Kidney (tissue), 14 donors: ENCODE data around the gene GRPEL1. TPM values are rescaled to one million over a fixed set of nuclear protein-coding genes. Genes with fewer than 3 reads are reported as not detected.

Experiments used
- DNase-seq, 5 donors: peaks; one replicate each; pipeline ENCODE4 v3.0.0-alpha.2; 2013 to 2020
- FAIRE-seq: peaks from 2 replicates; lab custom pipeline; 2012; peaks lifted over from hg19 to GRCh38; lab: Jason Lieb, UNC
- H3K27ac ChIP-seq, 2 donors: one replicate each; pipeline ENCODE4 v1.7.0; 2013; ENCODE audit warnings: low read depth in 2 of 2, low read length in 2 of 2, inconsistent platforms in 1 of 2
- H3K27me3 ChIP-seq: one replicate; pipeline ENCODE4 v1.7.1; 2013; ENCODE audit warnings: low read length, inconsistent platforms; ENCODE audit not compliant: control insufficient read depth, insufficient read depth
- H3K36me3 ChIP-seq, 3 donors: one replicate each; pipeline versions ENCODE4 v1.7.0 to v1.7.1; 2013; ENCODE audit warnings: low read length in 3 of 3, control low read depth in 1 of 3, inconsistent platforms in 1 of 3; ENCODE audit not compliant: insufficient read depth in 3 of 3, control insufficient read depth in 2 of 3
- H3K4me1 ChIP-seq, 3 donors: one replicate each; pipeline versions ENCODE4 v1.7.0 to v1.7.1; 2013; ENCODE audit warnings: low read length in 3 of 3, inconsistent platforms in 1 of 3, low read depth in 1 of 3; ENCODE audit not compliant: control insufficient read depth in 2 of 3, insufficient read depth in 2 of 3
- H3K4me3 ChIP-seq, 3 donors: one replicate each; pipeline versions ENCODE4 v1.7.0 to v1.8.1; 2013; ENCODE audit warnings: low read length in 3 of 3, control low read depth in 1 of 3, inconsistent platforms in 1 of 3
- H3K9ac ChIP-seq, 3 donors: one replicate each; pipeline versions ENCODE4 v1.7.0 to v1.7.1; 2013; ENCODE audit warnings: low read length in 3 of 3, control low read depth in 1 of 3, inconsistent platforms in 1 of 3
- H3K9me3 ChIP-seq, 3 donors: one replicate each; pipeline versions ENCODE4 v1.7.0 to v1.7.1; 2013; ENCODE audit warnings: low read length in 3 of 3, control low read depth in 1 of 3, inconsistent platforms in 1 of 3; ENCODE audit not compliant: control insufficient read depth in 2 of 3, insufficient read depth in 1 of 3
- intact Hi-C: fragments of 100-400 bp; cut with DNase I; formaldehyde crosslinking; loops from one replicate; pipeline ENCODE4 v1.11.1; 2022
- polyA plus RNA-seq: library from polyadenylated mRNA; stranded (reverse); fragments of 350-450 nt; fragmentation: Illumina TruSeq; extraction: RNeasy Lipid Tissue Mini Kit (QIAGEN cat#74804); gene quantifications from one replicate; pipeline ENCODE4 v1.2.3, GENCODE V29; 2014; ENCODE audit warnings: low read depth, low replicate concordance; ENCODE audit not compliant: insufficient read depth
- total RNA-seq: library from RNA; stranded (reverse); fragmentation: NEBNext Ultra II Directional; extraction: Animal tissue kit (Norgen Biotek cat#: 25700); gene quantifications from one replicate; pipeline ENCODE4 v1.2.1, GENCODE V29; 2021
- TF ChIP-seq, protein P1 (sequence below): IDR thresholded peaks from 3 replicates; pipeline ENCODE4 v1.5.1; 2012; ENCODE audit warnings: mild to moderate bottlenecking, moderate library complexity, borderline replicate concordance; ENCODE audit not compliant: insufficient read depth; ENCODE audit errors: extremely low read depth
- donor health status: control.
- donor health status: control.
- donor health status: control.
- donor health status: control.
- donor health status: control.
- donor health status: DM: yes; HTN: yes; CAD: no.
- donor health status: Normal renal cell carcinoma (clear cell type).

Gene GRPEL1
- total and polyA plus RNA-seq, 2 donors from 2014 or later: 27.4 to 84.9 TPM

DNA sequence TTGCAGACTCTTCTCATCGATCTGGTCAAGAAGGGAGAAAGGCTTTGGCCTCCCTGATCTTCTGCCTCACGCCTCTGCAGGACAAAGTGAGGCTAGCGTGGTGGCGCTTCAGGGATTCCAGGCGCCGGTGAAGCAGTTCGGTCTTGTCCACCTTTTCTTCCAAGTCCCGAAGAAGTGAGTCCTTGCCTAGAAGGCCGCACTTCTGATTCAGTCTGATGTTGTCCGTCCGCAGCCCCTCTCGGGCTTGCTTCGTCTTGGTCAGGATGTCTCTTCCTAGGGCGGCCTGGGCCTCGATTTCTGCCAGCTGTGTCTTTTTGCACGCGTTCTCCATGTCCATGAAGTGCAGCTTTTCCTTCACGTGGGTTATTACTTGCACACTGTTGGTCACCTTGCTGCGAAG, 26.6 kb downstream of the GRPEL1 start:
- intact Hi-C loops: no loop called here
- H3K4me1 ChIP-seq: peaks cover 2 to 29% (median 20%) of the 10 kb centered on the region in 3 donors
- no peak overlapping the region for H3K9ac ChIP-seq
- DNase-seq: no peak
- H3K27me3 ChIP-seq: no peaks in the 10 kb centered on the region
- H3K9me3 ChIP-seq: no peaks in the 10 kb centered on the region
- FAIRE-seq: no peak
- no peaks in the 10 kb centered on the region for H3K36me3 ChIP-seq
- TF ChIP-seq, protein P1, sequence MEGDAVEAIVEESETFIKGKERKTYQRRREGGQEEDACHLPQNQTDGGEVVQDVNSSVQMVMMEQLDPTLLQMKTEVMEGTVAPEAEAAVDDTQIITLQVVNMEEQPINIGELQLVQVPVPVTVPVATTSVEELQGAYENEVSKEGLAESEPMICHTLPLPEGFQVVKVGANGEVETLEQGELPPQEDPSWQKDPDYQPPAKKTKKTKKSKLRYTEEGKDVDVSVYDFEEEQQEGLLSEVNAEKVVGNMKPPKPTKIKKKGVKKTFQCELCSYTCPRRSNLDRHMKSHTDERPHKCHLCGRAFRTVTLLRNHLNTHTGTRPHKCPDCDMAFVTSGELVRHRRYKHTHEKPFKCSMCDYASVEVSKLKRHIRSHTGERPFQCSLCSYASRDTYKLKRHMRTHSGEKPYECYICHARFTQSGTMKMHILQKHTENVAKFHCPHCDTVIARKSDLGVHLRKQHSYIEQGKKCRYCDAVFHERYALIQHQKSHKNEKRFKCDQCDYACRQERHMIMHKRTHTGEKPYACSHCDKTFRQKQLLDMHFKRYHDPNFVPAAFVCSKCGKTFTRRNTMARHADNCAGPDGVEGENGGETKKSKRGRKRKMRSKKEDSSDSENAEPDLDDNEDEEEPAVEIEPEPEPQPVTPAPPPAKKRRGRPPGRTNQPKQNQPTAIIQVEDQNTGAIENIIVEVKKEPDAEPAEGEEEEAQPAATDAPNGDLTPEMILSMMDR: no peak
- no peak overlapping the region for H3K4me3 ChIP-seq
- H3K27ac ChIP-seq: no peak overlapping the region

DNA sequence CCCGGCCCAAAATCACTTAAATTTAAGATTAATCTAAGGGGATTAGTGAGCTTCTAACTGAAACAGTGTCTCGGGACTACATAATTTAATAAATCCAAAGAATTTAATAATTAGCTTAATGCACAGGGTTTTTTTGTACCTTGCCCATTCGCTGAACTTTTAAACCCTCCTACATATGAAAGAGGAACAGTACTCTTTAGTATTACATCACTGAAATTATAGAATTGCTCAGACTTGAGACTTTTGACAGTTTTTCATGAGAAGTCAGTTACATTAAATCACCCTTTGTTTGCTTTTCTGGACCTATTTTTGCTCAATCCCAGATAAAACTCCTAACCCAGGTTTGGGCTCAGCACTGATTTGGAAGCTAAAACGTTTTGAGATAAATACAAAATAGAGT, 27.1 kb downstream of the GRPEL1 start:
- TF ChIP-seq, protein P1: no peak
- no peaks in the 10 kb centered on the region for H3K9me3 ChIP-seq
- intact Hi-C loops: no loop called here
- no peak overlapping the region for H3K4me3 ChIP-seq
- no peak overlapping the region for H3K9ac ChIP-seq
- DNase-seq (no peak), FAIRE-seq (no peak)
- peaks cover 2 to 24% (median 15%) of the 10 kb centered on the region in 3 donors for H3K4me1 ChIP-seq
- H3K27ac ChIP-seq: no peak overlapping the region
- no peaks in the 10 kb centered on the region for H3K27me3 ChIP-seq
- no peaks in the 10 kb centered on the region for H3K36me3 ChIP-seq

DNA sequence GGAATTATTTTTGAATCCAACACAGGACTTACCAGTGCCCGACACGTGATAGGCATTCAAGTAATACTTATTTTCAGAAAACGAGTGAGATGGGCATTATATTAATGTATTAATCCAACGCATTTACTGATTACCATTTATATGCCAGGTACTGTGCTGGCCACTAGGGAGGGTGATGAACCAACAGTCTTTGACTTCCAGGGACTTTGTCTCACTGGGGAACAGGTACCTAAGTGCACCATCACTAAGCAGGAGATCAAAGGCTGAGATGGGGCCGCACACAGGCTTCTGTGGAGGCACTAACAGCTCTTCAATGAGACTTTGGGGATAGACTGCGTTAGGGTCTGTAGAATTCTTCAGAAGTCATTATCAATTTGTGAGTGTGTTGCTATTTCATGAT, 30.4 kb downstream of the GRPEL1 start:
- Histone ChIP-seq H3K9me3 (no peaks in the 10 kb centered on the region), H3K4me3 (no peak overlapping the region), H3K27me3 (no peaks in the 10 kb centered on the region), H3K27ac (no peak overlapping the region), H3K4me1 (peaks cover 0 to 13% (median 12%) of the 10 kb centered on the region in 3 donors), H3K36me3 (peaks cover 0 to 2% (median 0%) of the 10 kb centered on the region in 3 donors), H3K9ac (no peak overlapping the region)
- DNase-seq (no peak), FAIRE-seq (no peak)
- TF ChIP-seq, protein P1: no peak
- intact Hi-C loops: no loop called here
